BJ (cell line): ENCODE measurements around the gene MFSD6L. TPM values are rescaled to one million over a fixed set of nuclear protein-coding genes. Genes with fewer than 3 reads are reported as not detected.

Experiments
- CTCF ChIA-PET: fragments of 350-600 bp; formaldehyde crosslinking; extraction: SDS; loops from one replicate; lab custom pipeline; 2021; ENCODE audit warnings: antibody characterized with exemption, inconsistent platforms; lab: Yijun Ruan, JAX
- POLR2A ChIA-PET: fragments of 300-600 bp; sonication (Branson Sonifier 250); formaldehyde crosslinking; extraction: SDS; loops from one replicate; lab custom pipeline; 2021; ENCODE audit warnings: antibody characterized with exemption; lab: Charles Lee
- DNase-seq: peaks from one replicate; pipeline ENCODE4 v3.0.0-alpha.2; 2011; ENCODE audit warnings: low read depth
- H3K27me3 ChIP-seq: 2 replicates; pipeline ENCODE4 v1.6.0; 2011; ENCODE audit warnings: low read length; ENCODE audit not compliant: control insufficient read depth, insufficient read depth
- H3K36me3 ChIP-seq: 2 replicates; pipeline ENCODE4 v1.5.1; 2011; ENCODE audit warnings: low read length; ENCODE audit not compliant: control insufficient read depth, insufficient read depth
- H3K4me3 ChIP-seq: 2 replicates; pipeline ENCODE4 v1.5.1; 2011; ENCODE audit warnings: low read depth, mild to moderate bottlenecking, control low read depth, low read length
- polyA plus RNA-seq: library from polyadenylated mRNA; depleted of rRNA; stranded (reverse); fragments of >200 nt; gene quantifications from 2 replicates; pipeline ENCODE4 v1.2.3, GENCODE V29; 2011
- TF ChIP-seq, protein P1 (sequence below): IDR thresholded peaks from 2 replicates; pipeline ENCODE4 v1.5.1; 2011; ENCODE audit warnings: low read depth, mild to moderate bottlenecking, control low read depth, inconsistent platforms, low read length, moderate library complexity; ENCODE audit not compliant: insufficient read depth

Gene MFSD6L
- polyA plus RNA-seq, 1 experiment, result not detected

DNA sequence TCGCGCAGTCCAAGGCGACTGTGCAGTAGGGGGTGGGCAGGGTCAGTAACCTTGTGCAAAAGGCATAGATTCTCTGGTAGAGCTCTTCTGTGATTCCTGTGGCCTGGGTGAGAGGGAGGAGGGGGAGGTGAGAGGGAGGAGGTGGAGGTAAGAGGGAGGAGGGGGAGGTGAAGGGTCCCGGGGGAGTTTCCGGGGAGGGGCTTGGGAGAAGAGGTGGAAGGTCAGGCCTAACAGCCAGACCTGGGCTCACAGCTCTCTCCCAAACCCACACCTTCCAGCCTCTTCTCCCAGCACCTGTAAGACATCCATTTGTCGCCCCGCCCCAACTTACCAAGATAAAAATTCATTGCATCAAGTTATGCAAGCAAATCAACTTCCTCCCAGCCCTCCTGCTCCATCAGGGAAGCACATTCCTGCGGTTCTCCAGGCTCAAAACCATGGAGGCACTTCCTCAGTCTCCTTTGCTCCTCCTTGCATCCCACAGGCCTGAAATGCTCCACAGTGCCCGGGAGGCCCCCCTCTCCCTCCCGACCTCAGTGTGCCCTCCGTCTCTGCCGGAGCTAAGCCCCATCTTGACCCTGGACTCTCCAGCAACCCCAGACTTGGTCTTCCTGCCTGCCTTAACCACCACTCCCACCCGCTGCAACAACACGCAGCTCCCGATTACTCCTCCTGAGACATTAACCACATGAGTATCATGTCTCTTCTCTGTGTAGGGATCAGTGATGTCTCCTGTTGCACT lies 37.8 kb upstream of the MFSD6L start:
- no peaks in the 10 kb centered on the region for H3K36me3 ChIP-seq
- H3K4me3 ChIP-seq, result no peak overlapping the region
- TF ChIP-seq, protein P1, sequence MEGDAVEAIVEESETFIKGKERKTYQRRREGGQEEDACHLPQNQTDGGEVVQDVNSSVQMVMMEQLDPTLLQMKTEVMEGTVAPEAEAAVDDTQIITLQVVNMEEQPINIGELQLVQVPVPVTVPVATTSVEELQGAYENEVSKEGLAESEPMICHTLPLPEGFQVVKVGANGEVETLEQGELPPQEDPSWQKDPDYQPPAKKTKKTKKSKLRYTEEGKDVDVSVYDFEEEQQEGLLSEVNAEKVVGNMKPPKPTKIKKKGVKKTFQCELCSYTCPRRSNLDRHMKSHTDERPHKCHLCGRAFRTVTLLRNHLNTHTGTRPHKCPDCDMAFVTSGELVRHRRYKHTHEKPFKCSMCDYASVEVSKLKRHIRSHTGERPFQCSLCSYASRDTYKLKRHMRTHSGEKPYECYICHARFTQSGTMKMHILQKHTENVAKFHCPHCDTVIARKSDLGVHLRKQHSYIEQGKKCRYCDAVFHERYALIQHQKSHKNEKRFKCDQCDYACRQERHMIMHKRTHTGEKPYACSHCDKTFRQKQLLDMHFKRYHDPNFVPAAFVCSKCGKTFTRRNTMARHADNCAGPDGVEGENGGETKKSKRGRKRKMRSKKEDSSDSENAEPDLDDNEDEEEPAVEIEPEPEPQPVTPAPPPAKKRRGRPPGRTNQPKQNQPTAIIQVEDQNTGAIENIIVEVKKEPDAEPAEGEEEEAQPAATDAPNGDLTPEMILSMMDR, result no peak
- no peaks in the 10 kb centered on the region; the same call in 1 of the 2 replicates for H3K27me3 ChIP-seq
- DNase-seq, result no peak
- ChIA-PET CTCF (no interaction called here), POLR2A (no interaction called here)

DNA sequence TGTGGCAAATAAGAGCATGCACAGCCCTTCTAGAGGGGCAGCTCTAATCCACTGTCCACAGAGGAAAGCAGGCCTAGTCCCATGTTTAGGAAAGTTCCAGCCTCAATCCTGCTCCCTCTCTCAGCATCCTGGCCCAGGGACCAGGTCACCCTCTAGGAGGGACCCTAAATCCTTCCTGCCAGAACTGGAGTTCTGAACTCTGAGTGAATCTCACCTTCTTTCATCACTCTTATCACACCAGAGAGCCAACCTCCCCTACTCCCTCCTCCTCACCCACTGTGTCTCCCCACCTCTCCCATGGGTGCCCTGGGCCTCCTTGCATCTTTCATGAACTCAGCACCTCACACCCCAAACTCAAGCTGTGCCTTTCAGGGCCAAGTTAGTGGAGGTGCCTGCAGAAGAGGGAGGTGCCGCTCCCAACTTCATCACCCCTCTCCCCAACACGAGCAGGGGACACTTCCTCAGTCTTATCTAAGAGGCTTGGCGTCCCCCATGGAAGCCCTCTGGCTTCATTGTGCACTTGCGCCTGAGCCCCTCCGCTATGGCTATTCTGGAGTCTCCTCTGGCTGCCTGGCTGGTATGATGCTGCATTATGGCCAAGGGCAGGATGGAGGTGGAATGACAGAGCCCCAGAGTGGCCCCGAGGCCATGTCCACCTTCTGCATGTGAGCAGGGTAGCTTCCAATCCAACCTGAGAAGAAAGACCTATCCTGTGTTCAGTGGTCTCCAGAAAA lies 36.6 kb upstream of the MFSD6L start:
- no peaks in the 10 kb centered on the region for H3K36me3 ChIP-seq
- H3K4me3 ChIP-seq, result no peak overlapping the region
- ChIA-PET POLR2A (no interaction called here), CTCF (no interaction called here)
- DNase-seq, result no peak
- TF ChIP-seq, protein P1, result no peak
- H3K27me3 ChIP-seq, result no peaks in the 10 kb centered on the region

DNA sequence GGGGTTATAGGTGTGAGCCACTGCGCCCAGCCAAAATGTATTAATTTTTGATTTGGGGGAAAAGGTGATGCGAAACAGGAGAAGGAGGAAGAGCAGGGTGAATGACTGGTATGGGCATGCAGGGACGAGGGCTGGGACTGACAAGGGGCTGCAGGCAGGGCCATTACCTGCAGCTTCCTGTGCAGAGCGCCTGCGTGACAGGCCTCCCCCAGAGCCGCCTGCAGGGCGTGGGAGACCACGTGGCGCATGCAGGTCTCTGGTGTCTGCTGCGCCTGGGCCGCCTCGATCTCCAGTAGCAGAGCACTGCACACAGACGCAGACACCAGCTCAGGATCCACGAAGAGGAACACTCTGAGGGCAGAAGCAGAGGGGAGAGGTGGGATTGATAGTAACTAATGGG lies 35.9 kb upstream of the MFSD6L start:
- H3K36me3 ChIP-seq, result no peaks in the 10 kb centered on the region
- DNase-seq, result no peak
- TF ChIP-seq, protein P1, result no peak
- no peak overlapping the region for H3K4me3 ChIP-seq
- H3K27me3 ChIP-seq, result no peaks in the 10 kb centered on the region
- CTCF ChIA-PET, result no interaction called here
- POLR2A ChIA-PET, result no interaction called here

DNA sequence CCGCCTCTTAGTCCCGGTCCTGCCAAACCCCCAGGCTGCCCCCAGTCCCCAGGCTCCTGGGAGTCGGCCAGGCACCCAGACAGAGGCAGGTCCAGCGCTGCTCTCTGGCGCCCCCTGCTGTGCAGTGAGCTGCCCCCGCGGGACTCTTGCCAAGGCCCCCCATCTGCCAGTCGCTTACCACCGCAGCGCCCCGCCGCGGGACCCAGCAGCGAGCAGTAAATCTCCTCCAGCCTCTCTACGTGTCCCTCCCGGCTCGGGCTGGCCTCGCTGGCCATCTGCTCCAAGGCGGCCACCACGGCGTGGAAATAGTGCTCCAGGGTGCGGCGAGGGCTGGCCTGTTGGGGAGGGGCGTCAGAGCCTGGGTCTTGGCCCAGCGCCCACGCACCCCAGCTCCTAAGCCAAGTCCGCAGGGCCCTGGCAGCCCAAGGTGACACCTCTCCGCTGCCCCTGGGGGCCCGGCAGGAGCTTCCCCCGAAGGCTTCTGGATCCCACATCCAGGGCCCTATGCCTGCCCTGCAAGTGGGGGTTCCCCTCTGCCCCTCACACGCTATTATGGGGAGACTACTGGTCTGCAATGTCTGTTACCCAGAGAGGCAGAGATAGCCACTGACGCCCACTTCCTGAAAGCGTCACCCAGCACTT lies 33.7 kb upstream of the MFSD6L start:
- CTCF ChIA-PET, result interaction anchor here (0.7 to 1.1 kb wide), 5 partner anchors 12 to 48 kb away, joined by 3 to 4 read pairs (median 3); no protein-coding TSS in a partner anchor
- Histone ChIP-seq H3K36me3 (no peaks in the 10 kb centered on the region), H3K27me3 (no peaks in the 10 kb centered on the region), H3K4me3 (no peak overlapping the region)
- DNase-seq, result no peak
- POLR2A ChIA-PET, result no interaction called here
- TF ChIP-seq, protein P1, result peak; percentile 43
